ENCODE data around the gene SMARCC1.
A peak's percentile ranks its signal among the peaks of the same experiment; 100 is the strongest.

SMARCC1 gene

DNA sequence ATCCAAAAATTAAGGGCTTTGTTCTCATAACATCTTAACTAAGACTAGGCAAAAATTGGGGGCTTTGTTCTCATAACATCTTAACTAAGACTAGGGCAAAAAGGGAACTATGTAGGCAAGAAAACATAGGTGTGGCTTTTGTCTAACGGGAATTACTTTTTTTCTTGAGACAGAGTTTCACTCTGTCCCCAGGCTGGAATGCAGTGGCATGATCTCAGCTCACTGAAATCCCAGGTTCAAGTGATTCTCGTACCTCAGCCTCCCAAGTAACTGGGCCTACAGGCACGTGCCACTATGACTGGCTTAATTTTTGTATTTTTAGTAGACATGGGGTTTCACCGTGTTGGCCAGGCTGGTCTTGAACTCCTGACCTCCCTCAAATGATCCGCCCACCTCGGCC is 153.3 kb downstream of the SMARCC1 start:
- DNase-seq = no peak

DNA sequence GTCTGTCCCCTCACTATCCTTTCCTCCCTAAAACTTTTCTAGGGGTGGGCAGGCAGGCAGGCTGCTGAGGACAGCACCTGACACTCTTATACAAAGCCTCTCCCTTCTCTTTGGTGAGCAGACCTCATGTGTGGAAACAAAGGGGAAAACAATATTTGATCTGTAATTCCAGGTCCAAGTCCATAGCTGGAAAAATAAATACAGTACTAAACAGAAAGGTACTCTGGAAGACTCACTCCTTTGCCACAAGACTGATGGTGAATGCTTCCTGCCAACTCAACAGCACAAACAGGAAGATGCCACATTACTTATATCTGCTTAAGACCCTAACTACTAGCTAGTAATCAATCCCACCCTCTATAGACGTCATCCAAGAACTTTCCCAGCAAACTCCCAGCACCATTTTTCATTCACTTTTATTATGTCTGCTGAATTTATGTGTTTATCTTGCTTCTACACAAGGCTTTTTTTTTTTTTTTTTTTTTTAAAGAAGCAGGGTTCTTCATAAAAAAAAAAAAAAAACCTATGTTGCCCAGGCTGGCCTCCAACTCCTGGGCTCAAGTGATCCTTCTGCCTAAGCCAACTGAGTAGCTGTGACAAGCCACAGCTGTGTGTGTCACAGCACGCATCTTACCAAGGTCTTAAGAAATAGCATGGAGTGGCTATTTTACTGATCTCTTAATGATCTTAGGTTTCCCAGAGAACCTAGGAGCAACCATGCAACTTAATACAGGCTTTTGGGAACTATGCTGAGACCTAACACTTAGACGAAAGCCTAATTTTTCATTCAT is 158.8 kb downstream of the SMARCC1 start:
- no peak for DNase-seq

DNA sequence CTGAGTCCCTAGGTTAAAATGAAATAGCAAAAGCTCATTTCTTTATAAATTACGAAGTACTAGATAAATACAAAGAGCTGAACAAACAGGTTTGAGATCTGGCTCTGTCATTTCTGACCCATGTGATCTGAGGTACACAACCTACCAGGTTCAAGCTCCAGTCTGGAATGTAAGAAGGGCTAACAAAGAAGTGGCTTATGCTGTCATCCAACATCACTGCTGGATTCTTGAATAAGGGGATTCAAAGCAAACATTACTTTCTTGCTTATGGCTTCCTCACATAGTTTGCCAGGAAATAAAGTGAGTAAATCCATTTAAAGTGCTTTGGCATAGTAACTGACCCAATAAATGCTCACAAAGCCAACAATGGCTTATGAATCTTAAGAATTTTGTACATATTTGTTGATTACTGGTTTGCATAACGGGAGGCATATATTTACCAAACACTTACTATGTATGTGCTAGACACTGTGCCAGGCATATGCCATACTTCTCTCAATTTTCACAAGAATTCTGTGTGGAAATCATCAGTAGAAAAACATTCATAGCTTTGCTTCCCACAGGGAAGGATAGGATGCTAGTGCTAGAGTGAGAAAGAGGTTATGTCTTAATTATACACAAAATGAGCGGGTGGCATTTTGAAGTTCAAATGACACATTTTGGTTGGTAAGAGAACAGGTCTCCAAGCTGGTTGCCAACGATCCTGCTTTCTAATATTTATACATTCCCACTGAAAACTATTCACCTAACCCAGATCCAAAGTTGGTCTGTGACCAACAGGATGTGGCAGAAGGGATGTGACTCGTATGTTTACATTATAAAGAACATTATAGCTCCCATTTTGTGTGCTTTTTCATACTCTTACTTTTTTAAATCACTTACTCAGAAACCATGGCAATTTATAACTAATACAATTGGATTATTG is 164.3 kb downstream of the SMARCC1 start:
- no peak for DNase-seq

DNA sequence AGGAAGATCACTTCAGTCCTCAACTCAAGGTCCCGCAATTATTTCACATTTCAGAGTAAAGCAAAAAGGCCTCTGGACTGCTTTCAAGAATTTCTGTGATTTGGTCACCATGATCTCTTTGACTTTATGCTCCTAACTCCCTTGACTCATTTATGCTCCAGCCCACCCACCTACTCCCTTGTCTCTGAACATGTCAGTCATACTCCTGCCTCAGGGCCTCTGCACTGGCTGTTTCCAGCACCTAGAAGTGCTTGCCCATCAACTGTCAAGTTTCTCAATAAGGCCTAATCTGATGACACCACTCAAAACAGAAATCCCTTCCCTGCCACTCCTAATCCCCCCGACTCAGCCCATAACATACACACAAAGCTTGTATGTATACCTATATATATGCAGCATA is 166.9 kb downstream of the SMARCC1 start:
- DNase-seq = no peak

DNA sequence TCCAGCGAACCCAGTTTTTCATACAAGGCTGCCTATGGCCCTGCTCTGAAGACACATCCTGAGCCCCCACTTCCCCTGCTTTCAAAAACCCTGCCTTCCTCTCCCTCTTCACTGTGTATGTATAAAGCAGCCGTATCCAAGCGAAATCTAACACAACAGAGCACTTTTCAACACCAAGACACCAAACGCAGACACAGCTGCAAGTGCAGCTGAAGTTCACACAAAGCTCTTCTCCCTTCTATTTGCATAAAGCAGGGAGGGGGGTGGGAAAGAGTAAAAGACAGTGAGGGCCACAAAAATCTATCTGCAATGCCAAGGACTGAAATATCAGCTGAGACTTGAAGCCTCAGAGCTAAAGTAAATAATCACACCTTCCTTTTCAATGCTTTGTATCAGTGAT is 168.0 kb downstream of the SMARCC1 start:
- no peak for DNase-seq

DNA sequence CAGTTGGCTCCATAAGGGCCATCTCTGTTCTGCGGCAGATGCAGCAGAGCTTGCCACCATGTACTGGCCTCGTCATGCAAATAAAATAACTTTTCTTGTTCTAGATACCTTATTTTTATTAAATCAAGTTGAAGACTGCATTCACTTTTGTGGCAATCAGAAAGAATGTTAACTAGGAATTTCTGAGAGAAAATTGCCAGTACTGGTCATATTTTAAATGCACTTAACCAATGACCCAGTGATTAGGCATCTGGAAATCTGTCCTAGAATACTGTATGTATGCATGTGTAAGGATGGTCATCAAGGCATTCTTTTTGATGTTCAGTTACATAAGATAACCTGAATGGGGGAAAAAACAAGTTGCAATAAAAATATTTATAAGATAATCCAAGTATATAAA is 168.8 kb downstream of the SMARCC1 start:
- no peak for DNase-seq

DNA sequence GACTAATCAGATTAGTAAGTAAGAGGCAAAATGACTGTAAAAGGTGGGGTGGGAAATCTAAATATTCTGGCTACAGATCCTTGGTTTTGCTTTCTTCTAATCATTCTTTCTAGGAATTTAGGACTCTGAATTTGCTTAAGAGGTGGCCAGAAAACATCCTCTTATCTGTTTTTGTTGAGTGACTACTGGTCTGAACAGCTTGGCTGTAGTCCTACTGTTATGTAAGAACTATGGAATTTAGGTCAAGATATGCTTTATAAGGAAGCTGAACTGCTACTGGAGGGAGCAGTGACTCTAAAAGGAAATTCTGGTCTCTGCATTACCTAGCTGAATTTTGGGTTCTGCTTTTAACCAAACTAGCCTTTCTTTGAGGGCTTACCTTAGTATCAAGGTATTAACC is 169.5 kb downstream of the SMARCC1 start:
- DNase-seq = peak; percentile 26

DNA sequence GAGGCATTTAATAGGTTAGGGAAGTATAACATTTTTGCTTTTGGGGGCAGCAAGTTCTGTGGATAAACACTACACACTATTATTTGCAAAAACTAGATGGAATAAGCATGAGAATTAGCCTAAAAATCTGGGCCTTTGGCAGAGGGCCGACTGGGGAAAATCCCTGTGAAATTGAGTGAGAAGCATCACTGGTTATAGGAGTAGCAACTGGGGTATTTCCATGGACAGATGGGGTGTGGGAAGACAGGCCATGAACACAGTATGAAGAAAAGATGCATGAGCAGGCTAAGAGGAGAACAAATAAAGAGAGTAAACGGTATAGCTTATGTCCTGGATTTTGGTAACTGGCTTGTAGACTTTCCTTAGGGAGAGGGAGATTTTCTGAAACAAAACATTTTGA is 170.1 kb downstream of the SMARCC1 start:
- no peak for DNase-seq

DNA sequence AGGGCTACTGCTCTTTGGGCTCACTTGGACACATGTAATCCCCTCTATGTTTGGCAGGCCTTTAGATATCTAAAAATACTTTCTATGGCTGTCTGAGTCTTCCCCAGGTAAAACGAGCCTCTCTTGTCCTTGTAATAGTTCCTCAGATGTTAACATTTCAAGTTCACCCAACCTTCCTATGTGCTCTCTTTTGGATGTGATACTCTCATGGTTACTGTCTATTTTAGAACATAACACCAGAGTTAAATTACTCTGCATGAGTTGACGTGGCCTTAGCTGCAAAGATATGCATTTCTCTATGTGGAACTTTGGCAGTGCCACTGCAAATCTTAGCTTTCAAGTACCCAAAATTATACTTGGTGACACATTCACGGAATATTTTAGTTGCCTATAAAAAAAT is 171.1 kb downstream of the SMARCC1 start:
- DNase-seq = no peak

DNA sequence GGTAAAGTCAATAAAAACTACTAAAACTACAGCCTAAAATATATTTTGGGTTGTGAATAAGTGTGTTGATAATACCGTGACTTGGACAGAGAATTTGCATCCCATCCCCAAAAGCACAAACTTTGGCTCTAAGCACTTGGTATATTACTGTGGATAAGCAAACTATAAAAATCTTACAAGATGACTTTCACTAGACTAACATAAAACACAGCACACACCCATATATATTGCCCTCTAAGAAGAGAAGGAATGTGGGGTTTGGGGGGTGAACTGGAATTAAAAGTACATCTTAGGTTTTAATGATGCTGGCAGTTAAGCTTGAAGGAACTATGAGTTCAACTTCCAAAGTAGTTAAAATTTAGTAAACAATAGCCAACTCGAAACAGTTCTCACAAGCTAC is 174.4 kb downstream of the SMARCC1 start:
- no peak for DNase-seq

DNA sequence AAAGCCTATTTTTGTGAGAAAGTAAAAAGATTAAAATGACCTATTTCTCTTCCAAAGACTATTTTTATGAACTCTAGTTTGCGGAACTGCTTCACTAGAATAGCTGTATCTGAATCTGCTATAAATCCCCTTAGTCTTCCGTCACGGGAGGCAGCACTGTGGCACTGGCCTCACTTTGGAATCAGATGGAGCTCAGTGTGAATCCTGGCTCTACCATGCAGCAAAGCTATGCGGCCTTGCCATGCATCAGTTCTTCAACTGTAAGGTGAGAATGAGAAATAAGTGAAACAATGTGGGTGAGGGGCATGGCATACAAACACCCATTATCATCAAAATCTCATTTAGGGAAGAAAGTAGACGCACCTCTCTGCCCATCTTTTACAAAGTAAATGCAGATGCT is 175.5 kb downstream of the SMARCC1 start:
- DNase-seq = no peak

DNA sequence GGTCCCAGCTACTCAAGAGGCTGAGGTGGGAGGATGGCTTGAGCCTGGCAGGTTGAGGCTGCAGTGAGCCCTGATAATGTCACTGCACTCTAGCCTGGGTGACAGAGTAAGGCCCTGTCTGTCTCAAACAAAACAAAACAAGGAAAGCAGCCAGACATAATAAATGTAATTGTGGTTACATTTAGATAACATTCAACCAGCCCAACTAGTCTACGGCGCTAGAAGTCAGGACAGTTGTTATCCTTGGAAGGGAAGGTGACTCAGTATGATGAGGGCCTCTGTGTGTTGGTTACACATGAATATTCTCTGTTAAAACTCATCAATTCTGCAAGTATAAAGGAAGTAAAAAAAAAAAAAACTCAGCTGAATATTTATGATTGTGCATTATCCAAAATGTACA is 176.0 kb downstream of the SMARCC1 start:
- no peak for DNase-seq

DNA sequence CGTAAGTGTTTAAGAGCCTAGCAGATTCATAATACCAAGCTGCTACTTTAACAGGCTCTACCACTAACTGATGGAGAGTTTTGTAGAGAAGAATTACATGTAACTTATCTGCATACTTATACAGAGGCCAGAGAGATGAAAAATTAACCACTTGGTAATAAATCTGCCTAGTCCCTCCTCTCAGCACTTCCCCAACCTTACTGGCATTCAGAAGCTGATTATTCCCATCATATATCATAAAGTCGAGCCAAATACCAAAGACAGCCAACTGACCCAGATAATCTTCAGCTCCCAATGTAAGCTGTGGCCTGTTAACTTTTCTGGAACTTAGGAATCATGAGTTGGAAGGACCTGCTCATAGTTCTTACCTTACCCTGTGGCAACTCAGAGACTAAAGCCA is 177.5 kb downstream of the SMARCC1 start:
- DNase-seq = no peak

DNA sequence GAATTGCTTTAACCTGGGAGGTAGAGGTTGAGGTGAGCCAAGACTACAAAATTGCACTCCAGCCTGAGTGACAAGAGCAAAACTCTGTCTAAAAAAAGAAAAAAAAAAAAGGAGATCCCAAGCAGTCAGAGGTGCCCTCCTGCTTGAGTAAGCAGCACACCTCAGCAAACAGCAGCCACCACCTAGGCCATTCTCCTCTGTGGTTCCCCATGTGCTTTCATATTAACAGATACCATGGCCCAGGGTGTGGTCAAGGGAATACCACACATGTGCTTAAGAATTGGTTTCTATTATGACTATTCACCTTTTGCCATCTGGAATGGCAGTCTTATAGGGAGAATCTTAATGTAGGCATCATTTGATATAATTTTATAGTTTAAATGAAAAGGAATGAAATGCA is 178.4 kb downstream of the SMARCC1 start:
- DNase-seq = no peak

DNA sequence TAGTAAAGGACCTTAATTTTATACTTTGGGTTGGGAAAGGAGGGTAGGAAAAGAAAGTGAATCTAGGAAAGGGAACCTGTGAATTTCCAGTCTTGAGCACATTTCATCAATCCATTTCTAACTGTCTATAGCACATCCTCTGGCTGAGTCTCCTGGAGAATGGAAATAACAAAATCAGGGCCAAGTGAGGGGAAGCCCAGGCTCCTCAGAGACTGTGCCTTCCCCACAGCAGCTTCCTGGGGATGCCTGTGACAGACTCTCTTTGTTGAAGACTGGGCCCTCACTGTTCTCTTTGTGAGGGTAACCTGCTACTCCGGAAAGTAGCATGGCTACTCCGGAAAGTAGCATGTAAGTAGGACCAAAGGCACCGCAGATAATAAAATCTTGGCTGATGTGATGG is 180.4 kb downstream of the SMARCC1 start:
- no peak for DNase-seq

DNA sequence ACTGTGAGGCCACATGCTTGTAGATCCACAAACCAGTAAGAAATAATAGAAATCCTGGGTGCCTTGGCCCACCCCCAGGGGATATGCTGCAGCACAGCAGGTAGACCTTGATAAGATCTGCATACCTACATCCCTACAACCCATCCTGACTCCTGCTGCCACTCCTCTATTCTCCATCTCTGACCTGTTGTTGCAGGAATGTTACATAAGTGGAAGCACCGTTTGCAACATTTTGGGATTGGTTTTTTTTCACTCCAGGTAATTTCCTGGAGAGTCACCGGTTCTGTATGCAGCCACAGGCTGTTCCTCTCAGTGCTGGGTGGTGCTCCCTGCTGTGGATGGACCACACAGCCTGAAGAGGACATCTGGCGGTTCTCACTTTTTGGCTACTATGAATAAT is 186.9 kb downstream of the SMARCC1 start:
- no peak for DNase-seq

DNA sequence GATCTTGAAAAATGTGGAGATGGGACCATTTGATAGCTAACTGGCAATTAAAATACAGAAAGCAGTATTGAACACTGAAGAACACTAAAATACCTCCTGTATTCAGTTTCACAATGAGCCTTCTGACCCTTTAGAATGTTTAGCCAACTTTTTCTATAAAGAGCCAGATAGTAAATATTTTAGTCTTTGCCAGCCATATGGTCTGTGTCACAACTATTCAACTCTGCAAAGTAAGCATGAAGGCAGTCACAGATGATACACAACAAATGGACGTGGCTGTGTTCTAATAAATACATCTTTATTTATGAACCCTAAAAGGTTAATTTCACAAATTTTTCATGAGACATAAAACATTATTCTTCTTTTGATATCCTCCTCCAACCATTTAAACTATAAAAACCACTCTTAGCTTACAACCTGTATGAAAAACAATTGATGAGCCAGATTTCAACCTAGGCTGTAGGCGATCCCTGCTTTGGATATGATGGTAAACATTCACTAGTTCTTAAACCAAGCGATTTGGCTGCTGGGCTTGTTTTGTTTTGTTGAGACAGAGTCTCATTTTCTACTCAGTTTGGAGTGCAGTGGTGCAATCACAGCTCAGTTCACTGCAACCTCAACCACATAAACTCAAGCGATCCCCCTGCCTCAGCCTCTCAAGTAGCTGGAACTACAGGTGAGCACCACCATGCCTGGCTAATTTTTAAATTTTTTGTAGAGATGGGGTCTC is 189.5 kb downstream of the SMARCC1 start:
- no peak for DNase-seq

DNA sequence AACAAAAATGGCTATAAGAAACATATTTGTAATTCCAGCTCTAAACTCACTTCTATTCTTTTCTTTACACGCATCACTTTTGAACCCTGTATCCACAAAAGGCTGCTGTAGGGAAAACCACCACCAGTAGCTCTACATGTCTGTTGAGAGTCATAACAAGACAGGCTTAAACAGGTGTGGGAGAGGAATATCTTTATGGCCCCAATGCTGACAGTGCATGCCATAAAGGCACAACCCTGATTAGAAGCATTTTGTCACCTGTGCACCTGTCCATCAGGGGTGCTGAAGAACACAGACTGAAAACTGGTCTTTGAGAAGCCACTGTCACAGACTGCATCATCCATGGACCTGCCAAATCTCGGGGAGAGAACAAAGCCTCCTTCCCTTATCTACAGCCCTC is 191.5 kb downstream of the SMARCC1 start:
- DNase-seq = no peak

DNA sequence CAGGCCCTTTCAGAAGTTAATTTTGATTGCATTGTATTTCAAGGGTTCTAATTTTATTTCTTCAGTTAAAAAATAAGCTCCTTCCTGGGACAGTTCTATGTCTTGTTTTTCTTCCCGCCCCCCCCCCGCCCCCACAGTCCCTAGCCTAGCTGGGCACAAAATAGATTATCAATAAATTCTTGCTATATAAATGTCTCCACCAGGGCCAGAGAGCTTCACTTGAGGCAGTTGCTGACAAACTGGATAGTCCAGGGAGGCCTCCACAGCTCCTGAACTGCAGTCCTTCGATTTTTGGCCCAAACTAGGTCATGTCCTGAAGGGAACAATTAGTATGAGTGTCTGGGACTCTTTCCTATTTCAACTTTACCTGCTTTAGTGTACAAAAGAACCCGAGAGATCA is 193.1 kb downstream of the SMARCC1 start:
- no peak for DNase-seq

DNA sequence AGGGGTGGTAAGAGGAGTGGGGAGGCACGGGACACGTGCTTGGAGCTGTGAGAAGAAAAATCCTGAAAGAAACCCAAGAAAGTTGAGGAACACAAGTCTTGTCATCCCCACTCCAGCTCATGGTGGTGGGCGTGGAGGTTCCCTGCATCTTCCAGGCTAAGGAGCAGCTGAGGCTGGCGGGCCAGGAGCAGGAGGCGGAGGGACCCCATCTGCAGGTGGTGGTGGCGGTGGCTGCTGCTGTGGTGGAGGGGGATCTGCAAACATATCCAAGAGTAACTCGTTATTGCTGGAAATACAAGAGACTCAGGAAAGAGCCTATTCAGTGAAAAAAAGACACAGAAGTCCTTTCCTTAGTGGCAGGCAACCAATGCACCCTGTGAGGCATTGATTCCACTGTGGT is 193.6 kb downstream of the SMARCC1 start:
- DNase-seq = no peak

DNA sequence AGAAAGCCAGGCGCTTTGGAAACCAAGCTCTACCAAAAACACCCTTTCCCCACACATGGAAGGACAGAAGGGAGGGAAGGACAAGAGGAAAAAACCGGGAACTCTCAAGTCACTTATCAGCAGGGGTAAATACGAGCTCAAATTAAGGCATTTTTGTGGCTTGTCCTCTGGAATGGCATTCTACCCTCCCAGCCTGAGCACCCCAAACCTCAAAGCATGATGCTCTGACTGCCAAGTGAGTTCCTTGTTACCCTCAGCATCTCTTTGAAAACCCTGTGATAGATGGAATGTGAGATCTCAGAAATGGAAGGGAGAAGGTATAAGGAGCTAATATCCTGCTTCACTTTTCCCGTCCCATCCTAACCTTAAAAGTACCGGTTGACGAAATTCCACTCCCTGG is 194.9 kb downstream of the SMARCC1 start:
- DNase-seq = no peak

DNA sequence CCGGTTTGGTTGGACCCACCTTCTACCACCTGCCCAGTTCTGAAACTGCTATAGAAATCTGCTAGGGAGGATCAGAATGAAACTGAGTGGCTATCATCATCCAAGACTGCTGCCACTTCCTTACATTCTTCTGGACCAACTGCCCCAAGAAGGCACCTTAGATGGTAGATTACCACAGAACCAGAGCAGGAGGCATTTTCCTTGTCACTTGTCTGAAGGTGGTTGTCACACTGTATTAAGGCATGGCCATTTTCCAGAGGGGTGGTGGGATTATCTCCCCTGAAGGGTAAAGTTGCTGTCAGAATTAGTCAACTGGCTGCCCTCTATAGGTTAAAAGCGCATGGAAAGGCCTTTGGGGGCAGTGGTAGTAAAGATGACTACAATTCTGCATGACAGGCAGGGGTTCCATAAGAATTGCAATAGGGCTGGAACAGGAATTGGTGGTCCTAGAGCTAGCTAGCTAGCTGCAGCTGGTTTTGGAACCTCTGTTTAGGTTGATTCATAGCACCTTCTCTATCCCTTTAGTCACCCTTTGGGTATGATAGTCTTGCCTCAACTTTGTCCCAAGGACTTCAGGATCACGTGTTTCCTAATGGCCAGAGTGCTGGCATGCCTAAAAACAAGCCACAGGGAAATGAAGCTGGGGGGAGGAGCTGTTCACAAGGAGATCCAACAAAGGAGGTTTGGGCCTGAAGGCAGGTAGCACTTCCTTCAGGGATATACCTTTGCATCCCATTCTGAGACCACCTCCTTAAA is 198.2 kb downstream of the SMARCC1 start:
- DNase-seq = no peak

DNA sequence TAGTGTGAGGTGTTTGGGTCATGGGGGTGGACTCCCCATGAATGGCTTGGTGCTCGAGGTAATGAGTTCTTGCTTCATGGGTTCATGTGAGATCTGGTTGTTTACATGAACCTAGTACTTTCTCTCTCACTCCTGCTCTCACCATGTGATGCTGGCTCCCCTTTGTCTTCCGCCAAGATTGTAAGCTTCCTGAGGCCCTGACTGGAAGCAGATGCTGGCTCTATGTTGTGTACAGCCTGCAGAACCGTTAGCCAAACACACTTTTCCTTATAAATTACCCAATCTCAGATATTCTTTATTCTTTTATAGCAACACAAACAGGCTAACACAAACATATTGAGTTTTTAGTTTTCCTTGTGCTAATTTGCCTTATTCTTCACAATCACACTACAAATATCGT is 199.9 kb downstream of the SMARCC1 start:
- DNase-seq = no peak
